OCI-LY3 (cell line): Measurements from ENCODE around the gene PNPLA7.
"Not testable (repeated sequence)": the region's sequence is repeated elsewhere in the genome, so short reads cannot be mapped to it uniquely, and the experiment has no call there.

Experiments
- H2AFZ ChIP-seq: fragments of 200-600, 300-600 bp; shearing (Covaris generic); 2 replicates; pipeline ENCODE4 v1.6.0; 2014; ENCODE audit warnings: antibody characterized with exemption, low read depth, low read length
- H3K27ac ChIP-seq: fragments of 200-600, 300-600 bp; sonication (generic); 2 replicates; pipeline ENCODE4 v1.5.1; 2014; ENCODE audit warnings: mild to moderate bottlenecking, low read length, moderate library complexity, mixed read lengths
- H3K27me3 ChIP-seq: fragments of 200-600, 300-600 bp; sonication (generic); 2 replicates; pipeline ENCODE4 v1.6.1; 2014; ENCODE audit warnings: low read depth, low read length, mixed read lengths
- H3K36me3 ChIP-seq: fragments of 200-600, 300-600 bp; sonication (generic); replicated peaks from 2 replicates; pipeline ENCODE3; 2014; ENCODE audit warnings: low read depth, low read length, mixed read lengths
- H3K4me1 ChIP-seq: fragments of 300-600, 200-600 bp; sonication (generic); 2 replicates; pipeline ENCODE4 v1.6.1; 2014; ENCODE audit warnings: low read length, mixed read lengths
- H3K4me2 ChIP-seq: fragments of 200-600, 300-600 bp; sonication (generic); 2 replicates; pipeline ENCODE4 v1.6.1; 2014; ENCODE audit warnings: low read length, mixed read lengths
- H3K4me3 ChIP-seq: fragments of 300-600, 200-600 bp; sonication (generic); 2 replicates; pipeline ENCODE4 v1.5.1; 2014; ENCODE audit warnings: antibody characterized with exemption, mild to moderate bottlenecking, low read length, moderate library complexity
- H3K79me2 ChIP-seq: fragments of 300-600, 200-600 bp; shearing (Covaris generic); 2 replicates; pipeline ENCODE4 v1.6.1; 2014; ENCODE audit warnings: mild to moderate bottlenecking, low read length, mixed read lengths
- H3K9ac ChIP-seq: fragments of 300-600, 200-600 bp; shearing (Covaris generic); 2 replicates; pipeline ENCODE4 v1.6.0; 2014; ENCODE audit warnings: mild to moderate bottlenecking, low read length, moderate library complexity
- H3K9me3 ChIP-seq: fragments of 200-600, 300-600 bp; shearing (Covaris generic); 2 replicates; pipeline ENCODE4 v1.6.1; 2014; ENCODE audit warnings: low read length, mixed read lengths; ENCODE audit not compliant: insufficient read depth
- H4K20me1 ChIP-seq: fragments of 200-600, 300-600 bp; sonication (generic); 2 replicates; pipeline ENCODE4 v1.6.1; 2016; ENCODE audit warnings: low read length, mixed read lengths; ENCODE audit not compliant: insufficient read depth
- CTCF ChIP-seq: fragments of 200-600, 300-600 bp; sonication (generic); IDR thresholded peaks from 2 replicates; pipeline ENCODE4 v1.5.1; 2014; ENCODE audit warnings: antibody characterized with exemption, low read length, low read depth
- EZH2phosphoT487 ChIP-seq: fragments of 200-600 bp; shearing (Covaris generic); IDR thresholded peaks from 2 replicates; pipeline ENCODE4 v1.6.1; 2018; ENCODE audit warnings: antibody characterized with exemption, mixed run types, low read depth

PNPLA7 gene

GRCh38 chr9:137575364-137575715, 25.1 kb upstream of the PNPLA7 start:
- Histone ChIP-seq H3K27ac (peak overlapping the region; percentile 86), H3K36me3 (peaks cover 32% of the 10 kb centered on the region), H3K4me2 (peak overlapping the region; percentile 89), H3K4me3 (peak overlapping the region; percentile 62), H3K79me2 (peaks cover 62% of the 10 kb centered on the region), H4K20me1 (peaks cover 8% of the 10 kb centered on the region; the same call in 1 of the 2 replicates), H3K9me3 (no peaks in the 10 kb centered on the region), H3K4me1 (peaks cover 37% of the 10 kb centered on the region), H3K27me3 (no peaks in the 10 kb centered on the region), H3K9ac (peak overlapping the region; percentile 63), H2AFZ (no peak overlapping the region)
- TF ChIP-seq EZH2phosphoT487 (no peak), CTCF (no peak)

- no peak overlapping the region for H2AFZ ChIP-seq
- no peak overlapping the region for H3K9ac ChIP-seq
- H3K4me1 ChIP-seq, result peaks cover 35% of the 10 kb centered on the region
- no peaks in the 10 kb centered on the region for H3K9me3 ChIP-seq
- peaks cover 65% of the 10 kb centered on the region for H3K79me2 ChIP-seq
- peak overlapping the region; percentile 89; the same call in 1 of the 2 replicates for H3K4me2 ChIP-seq
- no peak overlapping the region for H3K4me3 ChIP-seq
- no peaks in the 10 kb centered on the region for H3K27me3 ChIP-seq
- peaks cover 8% of the 10 kb centered on the region; the same call in 1 of the 2 replicates for H4K20me1 ChIP-seq
- peak overlapping the region; percentile 86; the same call in 1 of the 2 replicates for H3K27ac ChIP-seq
- H3K36me3 ChIP-seq, result peaks cover 35% of the 10 kb centered on the region
- TF ChIP-seq CTCF (no peak), EZH2phosphoT487 (no peak)
These were observed 24.0 kb upstream of the PNPLA7 start for GRCh38 chr9:137574192-137574591.

- peaks cover 36% of the 10 kb centered on the region for H3K36me3 ChIP-seq
- TF ChIP-seq CTCF, result no peak
- TF ChIP-seq EZH2phosphoT487, result no peak
These were observed 20.4 kb upstream of the PNPLA7 start for GRCh38 chr9:137570566-137570965.

GRCh38 chr9:137569609-137570203, 19.5 kb upstream of the PNPLA7 start:
- Histone ChIP-seq H3K4me2 (no peak overlapping the region), H3K9me3 (no peaks in the 10 kb centered on the region), H3K9ac (no peak overlapping the region), H4K20me1 (peaks cover 3% of the 10 kb centered on the region; the same call in 1 of the 2 replicates), H3K4me1 (peaks cover 4% of the 10 kb centered on the region), H3K27me3 (no peaks in the 10 kb centered on the region), H3K36me3 (peaks cover 34% of the 10 kb centered on the region), H3K27ac (no peak overlapping the region), H3K4me3 (no peak overlapping the region), H3K79me2 (peaks cover 31% of the 10 kb centered on the region), H2AFZ (no peak overlapping the region)
- TF ChIP-seq CTCF (no peak), EZH2phosphoT487 (no peak)

More at GRCh38 chr9:137570566-137570965, 20.4 kb upstream of the PNPLA7 start:
- no peak overlapping the region for H3K27ac ChIP-seq
- no peak overlapping the region for H3K4me2 ChIP-seq
- no peaks in the 10 kb centered on the region for H3K27me3 ChIP-seq
- H3K79me2 ChIP-seq, result peaks cover 36% of the 10 kb centered on the region
- no peak overlapping the region for H3K4me3 ChIP-seq
- H3K9me3 ChIP-seq, result no peaks in the 10 kb centered on the region
- H4K20me1 ChIP-seq, result peaks cover 3% of the 10 kb centered on the region; the same call in 1 of the 2 replicates
- H3K9ac ChIP-seq, result no peak overlapping the region
- H2AFZ ChIP-seq, result no peak overlapping the region
- peaks cover 11% of the 10 kb centered on the region for H3K4me1 ChIP-seq

- Histone ChIP-seq H3K79me2 (peaks cover 21% of the 10 kb centered on the region), H3K36me3 (peaks cover 38% of the 10 kb centered on the region)
- not testable (repeated sequence) for H3K27me3 ChIP-seq, H3K4me1 ChIP-seq, H3K9ac ChIP-seq, H3K27ac ChIP-seq, H4K20me1 ChIP-seq, H3K4me2 ChIP-seq, H3K4me3 ChIP-seq, H3K9me3 ChIP-seq, H2AFZ ChIP-seq
These were observed 18.2 kb upstream of the PNPLA7 start for GRCh38 chr9:137568445-137568844.
